ENCODE measurements around the gene LCN9.
"Not testable (repeated sequence)": the region's sequence is repeated elsewhere in the genome, so short reads cannot be mapped to it uniquely, and the experiment has no call there.

The LCN9 gene

GRCh38 chr9:135666534-135667462 lies 3.7 kb downstream of the LCN9 start:
- H3K4me3 ChIP-seq (ENCODE audit: low read depth, low read length): no peak overlapping the region
- DNase-seq (ENCODE audit: low read depth): no peak
- TF ChIP-seq CTCF (IDR thresholded peaks at IDR 0.05; ENCODE audit: low read depth, low read length, missing control alignments): no peak

- DNase-seq (ENCODE audit: low read depth): no peak
- H3K4me3 ChIP-seq (ENCODE audit: low read depth, low read length): no peak overlapping the region
- no peak for TF ChIP-seq CTCF (IDR thresholded peaks at IDR 0.05; ENCODE audit: low read depth, low read length, missing control alignments)
These were observed 4.4 kb downstream of the LCN9 start for GRCh38 chr9:135667463-135668001.

GRCh38 chr9:135669018-135669417 lies 5.9 kb downstream of the LCN9 start:
- not testable (repeated sequence) for H3K4me3 ChIP-seq (ENCODE audit: low read depth, low read length); DNase-seq (ENCODE audit: low read depth)

- DNase-seq (ENCODE audit: low read depth): no peak
- H3K4me3 ChIP-seq (ENCODE audit: low read depth, low read length): no peak overlapping the region
- no peak for TF ChIP-seq CTCF (IDR thresholded peaks at IDR 0.05; ENCODE audit: low read depth, low read length, missing control alignments)
These were observed 6.6 kb downstream of the LCN9 start for GRCh38 chr9:135669616-135670285.

- no peak overlapping the region for H3K4me3 ChIP-seq (ENCODE audit: low read depth, low read length)
- DNase-seq (ENCODE audit: low read depth): no peak
- no peak for TF ChIP-seq CTCF (IDR thresholded peaks at IDR 0.05; ENCODE audit: low read depth, low read length, missing control alignments)
These were observed 7.8 kb downstream of the LCN9 start for GRCh38 chr9:135670721-135671590.

- peak; percentile 3 for TF ChIP-seq CTCF (IDR thresholded peaks at IDR 0.05; ENCODE audit: low read depth, low read length, missing control alignments)
- DNase-seq (ENCODE audit: low read depth): no peak
- H3K4me3 ChIP-seq (ENCODE audit: low read depth, low read length): no peak overlapping the region
These were observed 8.5 kb downstream of the LCN9 start for GRCh38 chr9:135671591-135672041.

- DNase-seq (ENCODE audit: low read depth); H3K4me3 ChIP-seq (ENCODE audit: low read depth, low read length): not testable (repeated sequence)
These were observed 9.7 kb downstream of the LCN9 start for GRCh38 chr9:135672786-135673185.

Data from GM12864 (cell line).